SK-N-SH (cell line): ENCODE results near the gene CLRN2. TPM values are rescaled to one million over a fixed set of nuclear protein-coding genes. Genes with fewer than 3 reads are reported as not detected.

Experiments used
- CTCF ChIA-PET: fragments of 300-600, 350-600 bp; formaldehyde crosslinking; extraction: SDS; loops from one replicate; lab custom pipeline; 2021; lab: Yijun Ruan, JAX
- POLR2A ChIA-PET: fragments of 350-600 bp; sonication (Branson Sonifier 250); formaldehyde crosslinking; extraction: SDS; loops from one replicate; lab custom pipeline; 2020; ENCODE audit warnings: antibody characterized with exemption, inconsistent platforms; lab: Yijun Ruan, JAX
- DNase-seq: peaks from one replicate; pipeline ENCODE4 v3.0.0; 2012
- H2AFZ ChIP-seq: fragments of 200-600 bp; sonication (generic); 2 replicates; pipeline ENCODE4 v1.8.1; 2016; ENCODE audit warnings: antibody characterized with exemption, mild to moderate bottlenecking, low read depth
- H3F3A ChIP-seq: fragments of 200-600 bp; sonication (generic); replicated peaks from 2 replicates; pipeline ENCODE3; 2016; ENCODE audit warnings: antibody characterized with exemption, mild to moderate bottlenecking; ENCODE audit not compliant: insufficient read depth
- H3K27ac ChIP-seq, 2 experiments: fragments of 200-500 bp in 1 of 2; fragments of 200-600 bp in 1 of 2; sonication (Bioruptor generic) in 1 of 2; sonication (generic), shearing (Covaris generic) in 1 of 2; 2 replicates each; pipeline versions ENCODE4 v1.5.1 to v1.6.1; 2014 to 2016; ENCODE audit warnings: low read depth in 2 of 2, inconsistent platforms in 1 of 2, low read length in 1 of 2, mild to moderate bottlenecking in 1 of 2, mixed read lengths in 1 of 2
- H3K27me3 ChIP-seq: fragments of 200-600 bp; sonication (generic), shearing (Covaris generic); 2 replicates; pipeline ENCODE4 v1.6.1; 2016; ENCODE audit warnings: mixed run types; ENCODE audit not compliant: insufficient read depth
- H3K36me3 ChIP-seq, 2 experiments: fragments of 200-500 bp in 1 of 2; fragments of 200-600 bp in 1 of 2; sonication (Bioruptor generic) in 1 of 2; sonication (generic) in 1 of 2; replicated peaks in 1 of 2; 2 replicates each; pipeline versions ENCODE3 to v1.5.1; 2014 to 2016; ENCODE audit warnings: low read length in 1 of 2, mild to moderate bottlenecking in 1 of 2; ENCODE audit not compliant: insufficient read depth in 2 of 2, control insufficient read depth in 1 of 2
- H3K4me1 ChIP-seq, 2 experiments: fragments of 200-500 bp in 1 of 2; fragments of 200-600 bp in 1 of 2; sonication (Bioruptor generic) in 1 of 2; sonication (generic), shearing (Covaris generic) in 1 of 2; 2 replicates each; pipeline versions ENCODE4 v1.5.1 to v1.6.1; 2014 to 2016; ENCODE audit warnings: low read depth in 1 of 2, low read length in 1 of 2, mixed run types in 1 of 2; ENCODE audit not compliant: insufficient read depth in 2 of 2, control insufficient read depth in 1 of 2
- H3K4me2 ChIP-seq: fragments of 200-600 bp; sonication (generic), shearing (Covaris generic); 2 replicates; pipeline ENCODE4 v1.6.1; 2017; ENCODE audit warnings: mixed run types
- H3K4me3 ChIP-seq, 2 experiments: fragments of 200-500 bp in 1 of 2; fragments of 200-600 bp in 1 of 2; sonication (Bioruptor generic) in 1 of 2; sonication (generic), shearing (Covaris generic) in 1 of 2; 2 replicates each; pipeline versions ENCODE4 v1.5.1 to v1.8.1; 2014 to 2016; ENCODE audit warnings: low read depth in 2 of 2, inconsistent platforms in 1 of 2, low read length in 1 of 2, mild to moderate bottlenecking in 1 of 2, mixed read lengths in 1 of 2, moderate library complexity in 1 of 2
- H3K79me2 ChIP-seq: fragments of 200-600 bp; sonication (generic); 2 replicates; pipeline ENCODE4 v1.8.1; 2017; ENCODE audit warnings: mild to moderate bottlenecking; ENCODE audit not compliant: insufficient read depth
- H3K9ac ChIP-seq: fragments of 200-600 bp; sonication (generic); 2 replicates; pipeline ENCODE4 v1.6.1; 2017; ENCODE audit warnings: mixed run types
- H3K9me2 ChIP-seq: fragments of 200-600 bp; sonication (generic); 2 replicates; pipeline ENCODE4 v1.6.1; 2017; ENCODE audit warnings: mixed run types
- H3K9me3 ChIP-seq: fragments of 200-600 bp; sonication (generic); 2 replicates; pipeline ENCODE4 v1.6.1; 2017; ENCODE audit warnings: mixed run types, mild to moderate bottlenecking, moderate library complexity
- H4K20me1 ChIP-seq: fragments of 200-600 bp; sonication (generic); 2 replicates; pipeline ENCODE4 v1.6.1; 2017; ENCODE audit warnings: mild to moderate bottlenecking, mixed run types; ENCODE audit not compliant: insufficient read depth
- ELF1 ChIP-seq: IDR thresholded peaks from 2 replicates; pipeline ENCODE4 v1.4.0; 2012
- EZH2phosphoT487 ChIP-seq: fragments of 200-600 bp; sonication (generic); IDR thresholded peaks from 2 replicates; pipeline ENCODE4 v1.6.1; 2017; ENCODE audit warnings: low read depth, mixed run types, mild to moderate bottlenecking, antibody characterized with exemption, moderate library complexity, borderline replicate concordance
- FOSL2 ChIP-seq: IDR thresholded peaks from 2 replicates; pipeline ENCODE4 v1.4.0; 2012; ENCODE audit warnings: low read depth, mild to moderate bottlenecking, moderate library complexity, borderline replicate concordance
- FOXJ3 ChIP-seq: sonication (generic); formaldehyde crosslinking; IDR thresholded peaks from 2 replicates; pipeline ENCODE4 v1.5.1; 2020; ENCODE audit warnings: mild to moderate bottlenecking, missing genetic modification reagents
- GABPA ChIP-seq: IDR thresholded peaks from 2 replicates; pipeline ENCODE4 v1.4.0; 2012; ENCODE audit warnings: low read depth, mild to moderate bottlenecking
- JUND ChIP-seq: IDR thresholded peaks from 2 replicates; pipeline ENCODE4 v1.4.0; 2012
- MEF2A ChIP-seq: IDR thresholded peaks from 2 replicates; pipeline ENCODE4 v1.4.0; 2012; ENCODE audit warnings: low read depth, borderline replicate concordance
- NRF1 ChIP-seq: IDR thresholded peaks from 2 replicates; pipeline ENCODE4 v1.6.1; 2012; ENCODE audit warnings: low read depth, mild to moderate bottlenecking, low read length
- POLR2AphosphoS5 ChIP-seq: IDR thresholded peaks from 2 replicates; pipeline ENCODE4 v1.6.1; 2012; ENCODE audit warnings: low read depth, low read length
- RAD21 ChIP-seq: IDR thresholded peaks from 2 replicates; pipeline ENCODE4 v1.6.1; 2012; ENCODE audit warnings: mild to moderate bottlenecking, low read length
- RCOR1 ChIP-seq: fragments of 150-350 bp; IDR thresholded peaks from 2 replicates; pipeline ENCODE4 v1.6.1; 2017; ENCODE audit warnings: antibody characterized with exemption, low read length
- RXRA ChIP-seq: IDR thresholded peaks from 2 replicates; pipeline ENCODE4 v1.4.0; 2012; ENCODE audit warnings: low read depth, mild to moderate bottlenecking, borderline replicate concordance
- SIN3A ChIP-seq: IDR thresholded peaks from 2 replicates; pipeline ENCODE4 v1.6.1; 2012; ENCODE audit warnings: low read depth, mild to moderate bottlenecking, low read length, moderate library complexity, borderline replicate concordance
- SMC3 ChIP-seq: IDR thresholded peaks from 2 replicates; pipeline ENCODE4 v1.6.1; 2012; ENCODE audit warnings: low read depth, low read length, improper control_type of control experiment
- TCF12 ChIP-seq: IDR thresholded peaks from 2 replicates; pipeline ENCODE4 v1.4.0; 2012
- YY1 ChIP-seq: IDR thresholded peaks from 2 replicates; pipeline ENCODE4 v1.4.0; 2012; ENCODE audit warnings: low read depth, mild to moderate bottlenecking
- WGBS: methylation state at CpG from one replicate; pipeline ENCODE4 v1.1.6; 2017; ENCODE audit warnings: low lambda C conversion rate; 5-methylcytosine and 5-hydroxymethylcytosine counted together
- polyA plus RNA-seq, 3 experiments: library from polyadenylated mRNA; depleted of rRNA; stranded (reverse); fragments of >200 nt; gene quantifications; 2 replicates each; pipeline ENCODE4 v1.2.3, GENCODE V29; 2012
- TF ChIP-seq, protein P1 (sequence below): IDR thresholded peaks from 2 replicates; pipeline ENCODE4 v1.4.0; 2012; ENCODE audit warnings: low read depth, borderline replicate concordance
- TF ChIP-seq, protein P2 (sequence below): fragments of 150-350 bp; IDR thresholded peaks from 2 replicates; pipeline ENCODE4 v1.6.1; 2016; ENCODE audit warnings: mild to moderate bottlenecking, low read depth, low read length
- TF ChIP-seq, protein P3 (sequence below): IDR thresholded peaks from 2 replicates; pipeline ENCODE4; 2012

Gene CLRN2
- polyA plus RNA-seq, 1 of the 3 experiments (the other 2 are of a cell fraction) = not detected

DNA sequence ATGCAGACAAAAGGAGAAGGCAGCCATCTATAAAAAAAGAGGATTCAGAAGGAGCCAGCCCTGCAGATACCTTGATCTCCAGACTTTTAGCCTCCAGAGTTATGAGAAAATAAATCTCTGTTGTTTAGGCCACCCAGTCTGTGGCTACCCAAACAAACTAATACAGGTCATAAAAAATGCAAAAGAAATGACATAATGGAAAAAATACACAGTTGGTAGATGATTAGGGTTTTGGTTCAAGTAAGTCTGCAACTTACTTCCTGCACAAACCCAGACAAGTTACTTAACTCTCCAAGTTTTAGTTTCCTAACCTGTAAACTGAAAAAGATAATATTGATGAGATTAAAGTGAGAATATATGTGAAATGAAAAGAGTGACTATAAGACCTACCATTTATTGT lies 14.4 kb upstream of the CLRN2 start:
- Histone ChIP-seq H3K4me3 (no peak overlapping the region), H3K36me3 (peaks cover 21 to 45% of the 10 kb centered on the region in 2 experiments), H3F3A (no peaks in the 10 kb centered on the region), H3K4me1 (peaks cover 0 to 4% of the 10 kb centered on the region in 2 experiments; a peak in 1 of 4 replicates), H3K4me2 (no peak overlapping the region), H4K20me1 (no peaks in the 10 kb centered on the region), H3K27me3 (no peaks in the 10 kb centered on the region), H3K27ac (no peak overlapping the region), H3K79me2 (no peaks in the 10 kb centered on the region; the same call in 1 of the 2 replicates), H2AFZ (no peak overlapping the region), H3K9me3 (no peaks in the 10 kb centered on the region), H3K9ac (no peak overlapping the region), H3K9me2 (no peaks in the 10 kb centered on the region)
- no peak for DNase-seq
- POLR2A ChIA-PET = interaction anchor here (1.2 kb wide), 1 partner anchor 10 kb away, joined by 3 read pairs; no protein-coding TSS in a partner anchor
- TF ChIP-seq MEF2A (no peak), JUND (no peak), ELF1 (no peak), POLR2AphosphoS5 (no peak), SMC3 (no peak), TCF12 (no peak), YY1 (no peak)
- TF ChIP-seq, protein P1, sequence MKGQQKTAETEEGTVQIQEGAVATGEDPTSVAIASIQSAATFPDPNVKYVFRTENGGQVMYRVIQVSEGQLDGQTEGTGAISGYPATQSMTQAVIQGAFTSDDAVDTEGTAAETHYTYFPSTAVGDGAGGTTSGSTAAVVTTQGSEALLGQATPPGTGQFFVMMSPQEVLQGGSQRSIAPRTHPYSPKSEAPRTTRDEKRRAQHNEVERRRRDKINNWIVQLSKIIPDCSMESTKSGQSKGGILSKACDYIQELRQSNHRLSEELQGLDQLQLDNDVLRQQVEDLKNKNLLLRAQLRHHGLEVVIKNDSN = no peak
- TF ChIP-seq, protein P2, sequence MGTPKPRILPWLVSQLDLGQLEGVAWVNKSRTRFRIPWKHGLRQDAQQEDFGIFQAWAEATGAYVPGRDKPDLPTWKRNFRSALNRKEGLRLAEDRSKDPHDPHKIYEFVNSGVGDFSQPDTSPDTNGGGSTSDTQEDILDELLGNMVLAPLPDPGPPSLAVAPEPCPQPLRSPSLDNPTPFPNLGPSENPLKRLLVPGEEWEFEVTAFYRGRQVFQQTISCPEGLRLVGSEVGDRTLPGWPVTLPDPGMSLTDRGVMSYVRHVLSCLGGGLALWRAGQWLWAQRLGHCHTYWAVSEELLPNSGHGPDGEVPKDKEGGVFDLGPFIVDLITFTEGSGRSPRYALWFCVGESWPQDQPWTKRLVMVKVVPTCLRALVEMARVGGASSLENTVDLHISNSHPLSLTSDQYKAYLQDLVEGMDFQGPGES = no peak
- TF ChIP-seq, protein P3, sequence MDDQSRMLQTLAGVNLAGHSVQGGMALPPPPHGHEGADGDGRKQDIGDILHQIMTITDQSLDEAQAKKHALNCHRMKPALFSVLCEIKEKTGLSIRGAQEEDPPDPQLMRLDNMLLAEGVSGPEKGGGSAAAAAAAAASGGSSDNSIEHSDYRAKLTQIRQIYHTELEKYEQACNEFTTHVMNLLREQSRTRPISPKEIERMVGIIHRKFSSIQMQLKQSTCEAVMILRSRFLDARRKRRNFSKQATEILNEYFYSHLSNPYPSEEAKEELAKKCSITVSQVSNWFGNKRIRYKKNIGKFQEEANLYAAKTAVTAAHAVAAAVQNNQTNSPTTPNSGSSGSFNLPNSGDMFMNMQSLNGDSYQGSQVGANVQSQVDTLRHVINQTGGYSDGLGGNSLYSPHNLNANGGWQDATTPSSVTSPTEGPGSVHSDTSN = no peak
- CTCF ChIA-PET = no interaction called here

DNA sequence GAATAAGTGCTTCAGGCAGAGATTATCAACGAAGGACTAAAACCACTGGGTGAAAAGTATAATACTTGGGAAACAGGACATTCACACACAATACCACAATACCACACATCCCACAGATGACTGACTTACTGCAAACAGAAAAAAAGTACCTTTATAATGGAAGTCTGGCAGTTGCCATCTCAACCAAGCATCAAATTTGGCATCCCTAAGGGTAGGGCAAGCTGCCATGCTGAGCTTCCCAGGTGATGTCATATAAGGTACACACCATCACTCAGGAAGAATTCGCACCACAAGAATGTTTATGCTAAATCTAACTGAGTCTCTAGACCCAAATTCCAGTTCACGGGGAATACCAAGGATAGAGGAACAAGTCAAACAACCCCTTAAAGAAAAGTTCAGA lies 12.2 kb upstream of the CLRN2 start:
- TF ChIP-seq RXRA (no peak), FOSL2 (no peak), FOXJ3 (CRISPR knock-in tag) (no peak), EZH2phosphoT487 (no peak), RAD21 (no peak), NRF1 (no peak), SIN3A (no peak), GABPA (no peak), RCOR1 (no peak), MEF2A (no peak)
- no peaks in the 10 kb centered on the region for H3K27me3 ChIP-seq
- no peaks in the 10 kb centered on the region for H3K9me2 ChIP-seq
- no peak overlapping the region for H3K4me3 ChIP-seq
- no peaks in the 10 kb centered on the region for H3K79me2 ChIP-seq
- DNase-seq = no peak
- peaks cover 24 to 42% of the 10 kb centered on the region in 2 experiments for H3K36me3 ChIP-seq
- H3K4me1 ChIP-seq = peaks cover 0 to 7% of the 10 kb centered on the region in 2 experiments; a peak in 1 of 4 replicates
- H3K9me3 ChIP-seq = no peaks in the 10 kb centered on the region
- no peaks in the 10 kb centered on the region for H3F3A ChIP-seq
- H3K4me2 ChIP-seq = no peak overlapping the region
- ChIA-PET CTCF (interaction anchor here (1.6 to 2.6 kb wide), 2 partner anchors 9 to 295 kb away, joined by 3 to 7 read pairs; partner anchors contain the start of gene QDPR), POLR2A (interaction anchor here (1.7 kb wide), 1 partner anchor 10 kb away, joined by 9 read pairs; no protein-coding TSS in a partner anchor)
- H3K27ac ChIP-seq = no peak overlapping the region
- H4K20me1 ChIP-seq = no peaks in the 10 kb centered on the region
- WGBS = 91% methylated on average over 3 of the region's 3 CpGs
- H2AFZ ChIP-seq = no peak overlapping the region
- no peak overlapping the region for H3K9ac ChIP-seq
